ENCODE data around the gene G2E3.
A peak's percentile ranks its signal among the peaks of the same experiment; 100 is the strongest.
"Not testable (repeated sequence)": the region's sequence is repeated elsewhere in the genome, so short reads cannot be mapped to it uniquely, and the experiment has no call there.

The G2E3 gene

GRCh38 chr14:30607156-30607780 is 48.3 kb downstream of the G2E3 start:
- no peak for DNase-seq

- DNase-seq = no peak
Measured at GRCh38 chr14:30608533-30609006, 49.6 kb downstream of the G2E3 start.

- DNase-seq = peak; percentile 25 to 32
Measured at GRCh38 chr14:30610787-30611343, 51.9 kb downstream of the G2E3 start.

GRCh38 chr14:30614155-30614554 is 55.2 kb downstream of the G2E3 start:
- DNase-seq = no peak

GRCh38 chr14:30620178-30620577 is 61.2 kb downstream of the G2E3 start:
- DNase-seq = no peak

- no peak for DNase-seq
Measured at GRCh38 chr14:30621354-30621939, 62.5 kb downstream of the G2E3 start.

- peak; percentile 90 for DNase-seq
Measured at GRCh38 chr14:30621940-30622830, 63.2 kb downstream of the G2E3 start, which contains the start of gene SCFD1. Gene SCFD1 (plus strand): TSS chr14:30622319. CDS start chr14:30622339, 20 bp downstream.

- DNase-seq = no peak
Measured at GRCh38 chr14:30623412-30624131, 64.6 kb downstream of the G2E3 start.

GRCh38 chr14:30624132-30624423 is 65.1 kb downstream of the G2E3 start:
- no peak for DNase-seq

GRCh38 chr14:30625533-30625932 is 66.6 kb downstream of the G2E3 start:
- no peak for DNase-seq

GRCh38 chr14:30629432-30629831 is 70.5 kb downstream of the G2E3 start:
- not testable (repeated sequence) for DNase-seq

GRCh38 chr14:30630248-30630647 is 71.3 kb downstream of the G2E3 start:
- DNase-seq = no peak

GRCh38 chr14:30632730-30633129 is 73.8 kb downstream of the G2E3 start:
- no peak for DNase-seq

- no peak for DNase-seq
Measured at GRCh38 chr14:30638926-30639325, 80.0 kb downstream of the G2E3 start.

GRCh38 chr14:30641207-30641606 is 82.2 kb downstream of the G2E3 start:
- no peak for DNase-seq

GRCh38 chr14:30644462-30644861 is 85.5 kb downstream of the G2E3 start:
- DNase-seq = not testable (repeated sequence)

GRCh38 chr14:30645600-30645999 is 86.6 kb downstream of the G2E3 start:
- no peak for DNase-seq

- no peak for DNase-seq
Measured at GRCh38 chr14:30648471-30648870, 89.5 kb downstream of the G2E3 start.

GRCh38 chr14:30651937-30652336 is 93.0 kb downstream of the G2E3 start:
- no peak for DNase-seq

- no peak for DNase-seq
Measured at GRCh38 chr14:30655124-30655523, 96.2 kb downstream of the G2E3 start.

GRCh38 chr14:30655658-30656057 is 96.7 kb downstream of the G2E3 start:
- no peak for DNase-seq

- no peak for DNase-seq
Measured at GRCh38 chr14:30656190-30656632, 97.3 kb downstream of the G2E3 start.

- no peak for DNase-seq
Measured at GRCh38 chr14:30657050-30657449, 98.1 kb downstream of the G2E3 start.
